B cell (primary cell): ENCODE results near the gene PKP1.

Experiments
- EZH2 ChIP-seq: IDR thresholded peaks from 2 replicates; pipeline ENCODE4 v1.6.1; 2012; ENCODE audit warnings: borderline replicate concordance, low read depth, mild to moderate bottlenecking, moderate library complexity, low read length; ENCODE audit not compliant: insufficient read depth, poor library complexity, severe bottlenecking
- TF ChIP-seq, protein P1 (sequence below): fragments of 200-600 bp; IDR thresholded peaks from one replicate; pipeline ENCODE4 v1.8.0; 2022; ENCODE audit warnings: antibody characterized with exemption, mild to moderate bottlenecking

DNA sequence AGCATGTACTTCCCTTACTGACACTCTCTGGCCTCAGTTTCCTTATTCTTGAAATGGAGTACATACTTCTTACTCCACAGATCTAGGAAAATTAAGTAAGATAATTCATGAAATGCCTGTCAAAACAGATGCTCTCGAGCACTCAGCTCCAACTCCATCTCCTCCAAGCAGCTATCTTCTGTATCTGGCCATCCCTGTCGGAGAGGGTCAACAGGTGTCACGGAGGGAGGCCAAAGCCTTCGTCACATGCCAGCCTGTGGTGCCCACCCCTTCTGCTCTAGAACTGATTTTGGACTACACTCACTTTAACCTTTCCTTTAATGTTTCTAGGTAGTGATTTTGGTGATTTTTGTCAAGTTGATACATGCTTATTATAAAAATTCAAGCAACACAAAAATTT lies 18.8 kb upstream of the PKP1 start:
- TF ChIP-seq, protein P1, sequence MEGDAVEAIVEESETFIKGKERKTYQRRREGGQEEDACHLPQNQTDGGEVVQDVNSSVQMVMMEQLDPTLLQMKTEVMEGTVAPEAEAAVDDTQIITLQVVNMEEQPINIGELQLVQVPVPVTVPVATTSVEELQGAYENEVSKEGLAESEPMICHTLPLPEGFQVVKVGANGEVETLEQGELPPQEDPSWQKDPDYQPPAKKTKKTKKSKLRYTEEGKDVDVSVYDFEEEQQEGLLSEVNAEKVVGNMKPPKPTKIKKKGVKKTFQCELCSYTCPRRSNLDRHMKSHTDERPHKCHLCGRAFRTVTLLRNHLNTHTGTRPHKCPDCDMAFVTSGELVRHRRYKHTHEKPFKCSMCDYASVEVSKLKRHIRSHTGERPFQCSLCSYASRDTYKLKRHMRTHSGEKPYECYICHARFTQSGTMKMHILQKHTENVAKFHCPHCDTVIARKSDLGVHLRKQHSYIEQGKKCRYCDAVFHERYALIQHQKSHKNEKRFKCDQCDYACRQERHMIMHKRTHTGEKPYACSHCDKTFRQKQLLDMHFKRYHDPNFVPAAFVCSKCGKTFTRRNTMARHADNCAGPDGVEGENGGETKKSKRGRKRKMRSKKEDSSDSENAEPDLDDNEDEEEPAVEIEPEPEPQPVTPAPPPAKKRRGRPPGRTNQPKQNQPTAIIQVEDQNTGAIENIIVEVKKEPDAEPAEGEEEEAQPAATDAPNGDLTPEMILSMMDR = no peak
- TF ChIP-seq EZH2 = no peak
